Measurements from ENCODE around the gene PKM.
"Not testable (repeated sequence)": the region's sequence is repeated elsewhere in the genome, so short reads cannot be mapped to it uniquely, and the experiment has no call there.

The PKM gene

DNA sequence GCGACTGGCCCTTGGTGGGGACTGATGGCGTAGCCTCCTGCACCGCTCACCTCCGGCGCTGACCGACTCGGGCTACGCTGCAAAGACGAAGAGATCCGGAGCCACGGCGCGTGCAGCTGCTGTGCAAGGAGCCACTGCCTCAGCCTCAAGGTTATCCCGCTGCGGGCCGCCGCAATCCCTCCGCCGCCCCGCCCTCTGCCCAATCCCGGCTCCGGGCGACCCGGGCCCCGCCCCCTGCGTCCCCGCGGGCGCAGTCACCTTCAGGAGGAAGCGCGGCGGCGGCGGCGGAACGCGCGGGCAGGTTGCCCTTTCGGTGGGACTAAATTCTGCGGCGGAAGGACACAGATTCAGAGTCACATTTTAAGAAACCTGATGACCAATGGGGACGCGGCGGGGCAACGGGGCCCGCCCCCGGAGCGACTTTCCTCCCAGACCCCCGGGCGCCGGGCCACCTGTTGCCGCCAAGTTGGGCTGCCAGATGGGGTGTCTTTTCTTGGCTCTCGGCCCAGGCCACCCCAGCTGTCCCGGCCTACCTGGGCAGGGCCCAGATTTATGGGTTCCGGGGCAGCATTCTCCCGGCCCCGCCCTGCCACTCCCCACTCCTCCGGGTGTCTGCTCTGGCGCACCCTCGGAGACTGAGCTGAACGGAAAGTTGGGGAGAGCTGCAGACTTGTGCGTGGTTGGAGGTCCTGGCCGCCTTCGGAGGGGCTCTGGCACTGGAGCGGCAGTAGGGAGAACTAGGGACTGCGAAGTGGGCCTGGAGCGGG is at the start of gene PKM:
Gene PKM (minus strand): TSS at position 125 of the 767 bp plus-strand sequence. CDS start 12,093 bp downstream, outside the sequence.
- DNase-seq, result peak; percentile 94

DNA sequence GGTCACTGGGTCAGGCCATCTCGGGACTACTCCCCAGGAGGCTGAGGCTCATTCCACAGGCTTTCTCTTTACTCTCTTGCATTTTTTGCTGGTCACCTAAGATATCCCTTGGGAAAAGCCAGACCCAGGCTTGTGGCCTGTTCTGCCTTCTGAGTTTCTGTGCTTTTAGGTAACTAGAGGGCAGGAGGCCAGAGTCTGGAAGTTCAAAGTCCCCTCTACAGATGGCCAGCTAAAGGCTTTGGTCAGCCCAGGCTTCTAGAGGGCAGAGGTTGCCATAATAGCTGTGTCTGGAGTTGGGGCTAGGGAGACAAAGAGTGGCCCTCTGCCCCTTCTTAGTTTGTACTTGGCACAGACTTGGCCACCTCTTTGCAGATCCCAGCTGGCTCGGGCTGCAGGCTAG is 49.8 kb upstream of the PKM start:
- DNase-seq, result no peak

DNA sequence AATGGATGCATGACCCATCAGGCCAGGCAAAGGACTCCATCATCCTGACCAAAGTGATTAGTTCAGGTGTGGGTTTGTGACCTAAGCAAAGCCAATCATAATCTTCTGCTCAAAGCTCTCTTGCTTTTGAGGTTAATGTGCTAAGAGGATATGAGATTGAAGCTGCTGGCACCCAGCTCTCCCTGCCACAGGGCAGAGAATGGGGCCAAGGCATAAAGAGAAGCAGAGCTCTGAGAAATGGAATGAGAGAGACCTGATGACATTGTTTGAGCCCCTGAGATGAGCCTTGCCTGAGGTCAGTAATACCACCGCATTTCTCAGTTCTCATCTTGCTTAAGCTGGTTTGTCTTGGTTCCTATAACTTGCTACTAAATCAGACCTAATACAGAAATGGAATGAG is 47.7 kb upstream of the PKM start:
- DNase-seq, result no peak

DNA sequence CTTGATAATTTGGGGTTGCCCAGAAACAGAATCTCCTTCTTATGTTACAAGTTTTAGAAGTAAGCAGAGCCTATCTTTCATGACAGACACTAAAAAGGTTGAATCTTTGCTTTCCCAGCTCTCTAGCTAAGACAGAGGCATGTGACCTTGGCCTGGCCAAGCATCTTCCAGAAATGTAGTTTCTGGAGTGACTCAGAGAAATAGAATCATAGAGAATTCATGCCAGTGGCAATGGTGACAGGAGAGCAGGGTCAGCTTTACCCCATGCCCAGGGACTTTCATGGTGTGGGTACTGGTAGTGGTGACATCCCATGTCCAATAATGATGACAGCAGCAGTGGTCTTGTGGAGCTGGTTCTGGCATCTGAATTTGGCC is 45.3 kb upstream of the PKM start:
- no peak for DNase-seq

DNA sequence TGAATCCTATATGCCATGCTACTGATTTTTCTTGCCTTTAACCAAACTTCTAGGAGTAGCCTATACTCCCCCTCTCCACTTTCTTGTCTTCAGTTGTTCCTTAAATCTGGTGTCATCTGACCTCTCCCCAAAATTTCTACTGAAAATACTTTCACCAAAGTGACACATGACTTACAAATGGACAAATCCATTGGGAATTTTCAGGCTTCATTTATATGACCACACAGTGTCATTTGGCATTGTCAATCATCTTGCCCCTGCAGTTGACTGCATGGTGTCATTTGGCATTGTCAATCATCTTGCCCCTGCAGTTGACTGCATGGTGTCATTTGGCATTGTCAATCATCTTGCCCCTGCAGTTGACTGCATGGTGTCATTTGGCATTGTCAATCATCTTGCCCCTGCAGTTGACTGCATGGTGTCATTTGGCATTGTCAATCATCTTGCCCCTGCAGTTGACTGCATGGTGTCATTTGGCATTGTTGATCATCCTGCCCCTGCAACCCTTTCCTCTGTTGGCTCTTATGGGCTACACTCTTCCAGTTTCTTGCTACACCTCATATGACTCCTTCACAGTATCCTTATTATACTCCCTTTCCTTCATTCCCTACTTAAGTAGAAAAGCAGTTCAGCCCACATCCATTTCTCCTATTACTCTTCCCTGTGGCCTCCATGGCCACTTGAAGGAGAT is 44.8 kb upstream of the PKM start:
- DNase-seq, result not testable (repeated sequence)

DNA sequence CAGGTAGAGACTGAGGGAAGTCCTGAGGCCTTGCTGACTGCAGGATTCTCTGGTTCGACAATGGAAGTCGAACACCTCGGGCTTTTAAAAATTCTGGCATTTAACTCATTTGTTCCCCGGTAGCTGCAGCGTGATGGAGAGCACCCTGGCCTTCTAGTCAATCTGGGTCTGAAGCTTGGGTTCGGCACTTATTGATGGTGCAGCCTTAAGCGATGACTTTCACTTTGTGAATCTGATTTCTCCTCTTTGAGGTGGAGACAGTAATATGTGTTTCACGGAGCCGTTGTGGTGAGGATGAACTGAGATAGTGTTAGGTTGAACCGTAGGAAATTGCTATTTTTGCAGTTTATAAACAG is 42.0 kb upstream of the PKM start:
- DNase-seq, result no peak

DNA sequence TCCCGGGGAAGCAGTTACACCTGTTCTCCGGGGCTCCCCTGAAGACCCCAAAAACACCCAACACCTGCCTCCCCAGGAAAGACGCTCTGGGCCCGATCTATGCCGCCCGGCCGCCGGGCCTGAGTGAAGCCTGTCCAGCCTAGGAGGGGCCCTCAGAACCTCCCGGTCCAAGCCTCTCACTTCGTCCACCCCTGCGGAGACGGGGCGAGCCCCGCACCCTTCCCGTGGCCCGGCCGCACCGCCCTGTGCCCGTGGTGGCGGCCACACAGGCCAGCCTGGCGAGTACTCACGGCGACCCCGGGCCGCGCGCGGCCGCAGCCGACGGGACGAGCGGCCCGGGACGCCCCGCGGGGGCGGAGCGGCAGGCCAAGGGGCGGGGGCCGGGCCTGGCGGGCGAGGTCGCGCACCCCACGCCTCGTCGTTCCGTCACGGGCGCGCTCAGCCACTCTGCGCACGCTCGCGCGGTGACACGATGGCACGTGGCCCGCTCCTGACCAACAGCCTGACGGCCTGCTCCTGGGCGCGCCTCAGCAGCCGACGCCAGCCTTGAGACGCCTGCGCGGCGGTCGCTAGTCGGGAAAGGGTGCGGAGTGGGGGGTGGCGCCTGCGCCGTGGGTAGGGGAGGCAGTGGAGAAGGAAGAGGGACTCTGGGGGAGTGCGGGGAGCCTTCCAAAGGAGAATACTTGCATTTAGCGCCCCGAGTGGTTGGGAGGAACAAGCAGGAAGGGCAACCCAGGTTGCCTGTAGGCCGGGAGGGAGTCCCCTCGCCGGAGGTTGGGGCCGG is 41.4 kb upstream of the PKM start, which contains the start of gene PARP6:
Gene PARP6 (minus strand): TSS at position 342 of the 784 bp plus-strand sequence. CDS start 5,077 bp downstream, outside the sequence.
- peak; percentile 96 for DNase-seq

DNA sequence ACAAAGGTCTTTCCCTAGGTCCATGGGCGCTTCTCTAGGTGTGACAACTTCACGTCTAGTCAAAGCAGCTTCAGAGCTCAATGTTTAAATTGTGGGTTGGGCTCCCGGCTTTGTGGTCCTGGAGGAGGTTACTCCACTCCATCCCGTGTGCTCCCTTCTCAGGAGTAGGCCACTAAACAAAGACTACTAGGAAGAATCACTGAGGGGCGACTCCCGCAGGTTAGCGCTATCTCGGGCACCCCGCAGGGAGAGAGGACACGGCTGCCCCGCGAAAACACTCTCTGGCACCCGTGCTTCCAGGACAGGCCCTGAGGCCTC is 40.9 kb upstream of the PKM start:
- DNase-seq, result no peak

DNA sequence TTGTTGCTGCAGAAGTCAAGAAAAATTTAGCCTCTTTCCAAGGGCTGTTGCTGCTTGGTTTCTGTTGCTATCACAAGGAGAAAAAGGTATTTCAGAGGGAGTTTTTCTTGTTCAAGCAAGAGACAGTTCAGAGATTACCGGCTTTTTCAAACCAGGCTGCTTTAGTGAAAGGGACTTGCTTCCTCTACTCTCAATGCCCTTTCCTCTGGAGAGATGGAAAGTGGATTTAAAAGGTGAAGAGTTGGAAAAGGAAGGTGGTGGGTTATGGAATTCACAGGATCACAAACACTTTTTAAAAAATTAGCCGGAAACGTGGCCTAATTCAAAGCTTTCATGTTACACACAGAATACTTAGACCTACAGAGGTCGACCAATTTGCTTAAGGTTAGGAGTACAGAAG is 40.2 kb upstream of the PKM start:
- DNase-seq, result no peak

DNA sequence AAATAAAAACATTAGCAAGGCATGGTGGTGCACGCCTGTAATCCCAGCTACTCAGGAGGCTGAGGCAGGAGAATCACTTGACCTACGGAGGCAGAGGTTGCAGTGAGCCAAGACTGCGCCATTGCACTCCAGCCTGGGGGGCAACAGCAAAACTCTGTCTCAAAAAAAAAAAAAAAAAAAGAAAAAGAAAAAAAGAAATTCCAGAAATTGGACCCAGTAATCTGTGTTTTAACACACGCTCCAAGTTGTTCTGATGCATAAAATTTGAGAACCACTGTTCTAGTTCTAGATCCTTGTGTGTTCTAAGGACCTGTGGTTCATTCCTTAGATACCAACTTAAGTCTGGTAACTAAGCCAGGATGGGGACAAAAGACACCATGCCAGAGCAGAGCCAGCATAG is 38.7 kb upstream of the PKM start:
- DNase-seq, result no peak

DNA sequence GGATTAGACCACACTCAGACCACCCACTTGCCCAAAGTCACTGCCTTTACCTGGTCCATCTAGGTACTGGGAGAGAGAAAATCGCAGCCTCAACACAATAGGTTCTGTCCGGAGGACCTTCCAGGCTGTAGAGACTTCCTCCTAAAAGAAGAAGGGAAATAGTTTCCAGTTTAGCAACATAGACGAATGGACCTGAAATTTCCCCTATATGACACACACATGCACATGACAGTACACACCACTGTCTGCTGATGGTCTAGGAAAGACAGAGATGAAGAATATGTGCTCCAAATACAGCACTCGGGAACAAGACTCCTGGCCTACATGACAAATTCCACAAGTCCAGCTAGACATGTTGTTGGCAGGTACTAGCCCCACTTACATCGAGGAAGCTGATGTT is 34.0 kb upstream of the PKM start:
- no peak for DNase-seq

DNA sequence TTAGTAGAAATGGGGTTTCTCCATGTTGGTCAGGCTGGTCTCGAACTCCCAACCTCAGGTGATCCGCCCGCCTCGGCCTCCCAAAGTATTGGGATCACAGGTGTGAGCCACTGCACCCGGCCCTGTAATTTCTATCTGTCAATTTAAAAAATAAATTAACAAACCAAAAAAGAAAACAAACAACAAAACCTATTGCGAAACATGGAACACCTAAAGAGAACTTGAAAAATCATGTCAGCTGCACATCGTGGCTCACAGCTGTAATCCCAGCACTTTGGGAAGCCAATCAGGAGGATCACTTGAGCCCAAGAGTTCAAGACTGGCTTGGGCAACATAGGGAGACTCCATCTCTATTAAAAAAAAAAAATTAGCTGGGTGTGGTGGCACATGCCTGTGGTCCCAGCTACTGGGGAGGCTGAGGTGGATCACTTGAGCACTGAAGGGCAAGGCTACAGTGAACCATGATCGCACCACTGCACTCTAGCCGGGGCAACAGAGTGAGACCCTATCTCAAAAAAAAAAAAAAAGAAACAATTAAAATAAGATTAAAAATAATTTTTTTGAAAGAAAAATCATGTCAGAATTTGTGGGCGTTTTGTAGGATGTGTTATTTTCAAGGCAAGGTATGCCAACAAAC is 21.8 kb upstream of the PKM start:
- DNase-seq, result no peak

DNA sequence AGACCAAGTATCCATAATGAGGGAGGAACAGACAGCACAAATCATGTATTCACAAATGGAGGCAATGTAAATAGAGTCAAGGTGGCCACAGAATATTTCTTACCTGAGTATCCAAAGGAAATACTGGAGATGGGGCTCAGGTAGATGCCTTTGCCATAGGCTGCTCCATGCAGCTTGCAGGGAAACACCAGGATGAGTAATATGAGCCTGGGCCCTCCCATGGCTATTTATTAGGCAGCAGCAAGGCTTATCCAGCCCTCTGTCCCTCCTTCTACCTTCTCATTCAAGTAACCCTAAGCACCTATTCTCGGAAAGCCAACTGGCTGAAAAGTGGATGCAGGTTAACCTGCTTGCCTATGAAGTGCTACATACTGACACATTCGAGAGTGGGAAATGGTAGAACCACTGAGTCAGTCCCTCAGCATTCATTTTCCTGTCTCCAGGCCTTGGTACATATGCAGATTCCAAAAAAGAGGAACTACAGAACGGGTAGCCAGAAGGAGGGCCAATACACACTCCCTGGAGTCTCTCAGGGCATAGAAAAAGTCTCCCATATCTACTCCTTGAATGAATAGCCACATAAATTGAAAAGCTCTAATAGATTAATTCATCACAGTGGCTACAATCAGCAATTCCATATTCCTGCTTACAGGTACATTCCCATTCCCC is 18.3 kb upstream of the PKM start:
- no peak for DNase-seq

DNA sequence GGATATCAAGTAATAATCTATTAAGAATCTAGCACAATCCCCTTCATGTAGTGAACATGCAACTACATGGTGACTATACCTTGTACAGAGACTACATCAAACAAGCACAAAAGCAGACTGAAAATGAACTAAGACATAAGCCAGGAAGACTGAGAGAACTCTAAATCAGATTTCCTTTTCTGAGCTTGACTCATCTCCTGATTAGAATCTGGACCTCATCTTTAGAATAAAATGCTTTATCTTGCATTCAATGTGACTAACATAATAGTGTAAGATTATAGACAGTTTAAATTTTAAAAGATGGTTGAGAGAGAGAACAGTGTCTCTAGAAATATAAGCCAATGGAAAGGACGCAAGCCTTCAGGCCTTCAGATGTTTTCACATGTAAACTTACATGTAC is 17.5 kb upstream of the PKM start:
- no peak for DNase-seq

DNA sequence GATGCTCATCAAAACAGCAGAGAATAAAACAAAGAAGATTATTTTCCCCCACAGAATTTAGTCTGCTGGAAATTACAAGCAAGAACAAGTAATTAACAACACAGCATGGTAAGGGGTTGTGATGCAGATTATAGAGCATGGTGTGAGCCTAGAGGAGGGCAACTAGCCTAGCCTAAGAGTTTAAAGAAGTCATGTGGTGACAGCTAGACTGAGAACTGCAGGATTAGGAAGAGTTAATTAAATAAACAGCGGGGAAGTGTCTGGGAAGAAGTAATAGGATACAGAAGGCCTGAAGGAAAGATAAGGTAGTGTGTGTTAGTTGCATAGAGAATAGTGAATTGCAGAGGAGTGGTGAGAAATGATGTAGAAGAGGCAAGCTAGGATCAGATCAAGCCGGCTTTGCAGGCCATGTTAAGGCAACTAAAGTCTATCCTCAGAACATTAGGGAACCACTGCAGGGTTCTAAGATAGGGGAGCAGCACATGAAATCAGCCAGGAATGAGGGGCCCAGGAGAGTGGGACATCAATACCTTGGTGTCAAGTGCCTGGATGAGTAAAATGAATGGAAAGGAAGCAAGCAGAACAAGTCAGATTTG is 11.9 kb upstream of the PKM start:
- DNase-seq, result no peak

DNA sequence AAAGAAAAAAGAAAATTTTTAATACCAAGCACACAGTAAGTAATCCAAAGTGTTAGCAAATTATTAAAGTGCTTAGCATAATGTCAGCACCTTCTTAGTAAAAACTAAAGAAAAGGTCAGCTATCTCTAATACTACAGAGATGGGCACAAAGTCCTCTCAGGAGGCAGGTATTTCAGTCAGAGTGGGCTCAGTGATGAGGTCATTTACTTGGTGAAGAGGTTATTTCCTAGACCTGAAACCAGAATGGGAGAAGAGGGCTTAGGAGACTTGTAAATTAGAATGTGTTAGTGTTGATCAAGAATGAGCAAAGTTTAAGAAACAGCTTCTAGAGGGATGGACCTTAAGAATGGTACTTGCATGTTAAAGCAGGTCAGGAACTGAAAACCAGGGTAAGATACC is 8.7 kb upstream of the PKM start:
- no peak for DNase-seq

DNA sequence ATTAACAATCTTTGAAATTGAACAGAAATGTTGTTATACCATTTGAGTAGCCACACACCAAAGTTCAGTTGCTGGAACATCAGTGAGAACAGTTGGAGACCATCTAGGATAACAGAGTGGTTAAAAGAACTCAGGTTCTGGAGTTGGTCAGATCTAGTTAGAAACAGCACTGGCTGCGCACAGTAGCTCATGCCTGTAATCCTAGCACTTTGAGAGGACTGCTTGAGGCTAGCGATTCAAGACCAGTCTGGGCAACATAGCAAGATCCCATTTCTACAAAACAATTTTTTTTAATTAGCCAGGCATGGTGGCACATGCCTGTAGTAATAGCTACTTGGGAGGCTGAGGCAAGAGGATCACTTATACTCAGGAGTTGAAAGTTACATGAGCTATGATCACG is 7.6 kb upstream of the PKM start:
- DNase-seq, result no peak

DNA sequence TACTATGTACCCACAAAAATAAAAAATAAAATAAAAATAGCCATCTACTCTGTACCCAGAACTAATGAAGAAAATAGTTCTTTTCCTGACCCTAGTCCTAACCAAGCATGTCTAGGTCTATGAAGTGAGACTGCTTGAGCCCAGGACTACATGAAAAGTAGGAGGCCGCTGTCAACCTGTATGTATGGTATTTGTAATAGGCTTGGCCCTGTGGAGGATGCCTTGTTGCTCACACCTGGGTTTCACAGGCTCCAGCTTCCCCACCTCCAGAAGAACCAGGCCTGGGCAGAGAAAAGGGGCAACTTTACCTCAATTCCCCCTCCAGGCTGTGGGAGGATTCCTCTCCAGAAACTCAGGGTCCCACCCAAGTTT is 6.8 kb upstream of the PKM start:
- DNase-seq, result no peak

DNA sequence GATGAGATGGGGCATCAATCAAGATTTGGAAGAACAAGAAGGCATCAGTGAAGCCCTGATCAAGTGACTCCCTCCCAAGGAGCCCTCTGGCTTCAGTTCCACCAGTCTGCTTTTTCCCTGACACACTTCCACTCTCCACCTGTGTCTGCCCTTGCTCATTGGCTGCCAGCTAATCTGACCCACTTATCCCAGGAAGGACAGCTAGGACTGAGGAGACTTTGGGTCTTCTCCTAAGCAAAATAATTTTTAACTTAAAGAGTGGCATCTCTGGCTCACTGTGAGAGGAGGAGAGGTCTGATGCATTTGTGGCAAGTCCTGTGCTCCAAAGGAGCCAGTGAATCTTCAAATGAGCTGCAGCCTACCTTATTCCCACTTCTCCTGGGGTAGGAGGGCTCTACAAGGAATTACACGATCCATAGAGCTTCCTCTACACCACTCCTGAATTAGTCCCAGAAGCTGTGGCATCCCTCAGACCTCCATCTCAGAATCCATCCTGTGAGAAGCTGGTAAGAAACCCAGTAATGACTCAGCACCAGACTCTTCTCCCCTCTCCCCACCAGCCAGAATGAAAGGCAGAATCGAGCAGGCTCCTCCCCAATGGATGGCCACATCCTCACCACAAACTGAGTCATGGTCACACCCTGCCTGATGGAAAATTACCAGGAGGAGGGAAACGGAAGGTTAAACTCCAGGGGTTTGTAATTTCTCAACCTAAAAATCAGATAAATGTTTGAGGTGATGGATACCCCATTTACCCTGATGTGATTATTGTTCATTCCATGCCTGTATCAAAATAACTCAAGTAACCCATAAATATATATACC is 6.3 kb upstream of the PKM start:
- peak; percentile 55 for DNase-seq

DNA sequence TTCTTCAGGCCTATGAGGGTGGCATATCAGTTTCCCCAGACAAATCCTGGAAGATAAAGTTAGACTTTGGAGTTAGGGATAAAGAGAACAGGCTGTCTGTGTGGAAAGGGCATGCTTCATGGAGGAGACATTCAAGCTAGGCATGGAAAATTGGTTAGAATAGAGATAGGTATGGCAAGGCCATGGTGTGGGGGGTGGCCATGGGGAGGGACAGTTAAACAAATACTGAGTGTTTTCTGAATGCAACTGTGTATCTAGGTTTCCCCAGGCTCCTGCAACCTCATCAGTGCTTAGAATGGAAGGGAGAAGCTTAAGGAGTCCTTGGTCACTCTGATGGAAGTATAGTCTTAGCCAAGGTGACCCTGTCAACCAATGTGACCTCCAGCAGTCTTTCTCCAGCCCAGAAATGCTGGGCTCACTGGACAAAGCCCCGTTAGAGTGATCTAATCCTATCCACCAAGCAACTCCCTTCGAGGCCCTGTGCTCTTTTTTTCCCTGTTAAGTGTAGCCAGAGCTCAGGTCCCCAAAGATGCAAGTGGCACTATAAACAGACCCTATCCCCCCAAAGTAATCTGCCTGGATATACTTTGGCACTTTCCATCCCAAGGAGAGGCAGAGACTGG is 5.5 kb upstream of the PKM start:
- no peak for DNase-seq

DNA sequence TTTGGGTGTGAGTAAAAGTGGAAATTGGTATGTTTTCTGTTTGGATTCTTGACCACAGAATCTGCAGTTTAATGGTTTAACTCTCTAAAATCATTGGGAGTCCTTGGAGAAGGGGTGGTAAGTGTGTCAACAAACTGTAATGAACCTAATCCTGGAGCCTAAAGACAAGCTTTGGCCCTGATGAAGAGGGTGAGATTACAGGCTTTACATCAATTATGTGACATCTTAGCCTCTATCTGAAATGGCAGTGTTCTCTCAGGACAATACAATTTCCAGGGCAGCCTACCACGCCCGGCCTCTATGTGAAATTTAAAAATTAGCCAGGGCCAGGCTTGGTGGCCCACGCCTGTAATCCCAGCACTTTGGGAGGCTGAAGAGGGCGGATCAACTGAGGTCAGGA is 4.3 kb upstream of the PKM start:
- no peak for DNase-seq
